Measurements from ENCODE around the gene AFTPH. TPM values are rescaled to one million over a fixed set of nuclear protein-coding genes. Genes with fewer than 3 reads are reported as not detected.

The AFTPH gene
- polyA plus RNA-seq, 1 of the 3 experiments (the other 2 are of a cell fraction): 7.4 TPM

DNA sequence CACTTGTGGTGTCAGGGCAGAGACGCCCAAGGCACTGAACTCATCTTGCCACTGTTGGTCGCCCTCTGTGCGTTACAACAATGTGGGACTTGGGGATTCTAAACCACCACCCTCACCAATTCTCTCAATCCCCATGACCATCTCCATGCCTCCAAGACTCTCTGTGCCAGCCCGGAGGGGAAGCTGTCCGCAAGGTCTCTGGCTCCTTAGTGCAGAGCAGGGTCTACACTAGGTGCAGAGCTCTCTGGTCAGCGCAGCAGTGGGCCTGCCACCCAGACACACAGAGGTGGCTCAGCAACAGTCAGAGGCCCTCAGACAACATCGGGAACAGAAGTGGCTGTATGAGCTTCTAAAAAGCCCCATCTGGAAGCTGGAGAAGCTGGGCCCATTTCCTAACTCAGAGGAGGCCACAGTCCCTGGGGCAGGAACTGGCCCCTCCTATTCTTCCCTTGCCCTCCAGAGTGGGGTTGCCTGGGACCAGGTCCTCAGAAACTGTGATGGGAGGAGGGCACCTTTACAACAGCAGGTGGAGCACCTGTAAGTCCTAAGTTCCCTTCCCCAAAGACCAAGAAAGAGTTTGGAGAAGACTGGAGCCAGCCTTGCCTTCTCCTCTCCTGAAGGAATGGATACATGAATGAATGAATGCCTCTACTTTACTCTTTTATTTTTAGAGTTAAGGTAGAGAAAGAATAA is 91.9 kb downstream of the AFTPH start:
- CTCF ChIA-PET: interaction anchor here (0.6 to 4.5 kb wide), 13 partner anchors 8 to 288 kb away, joined by 3 to 20 read pairs (median 4); no protein-coding TSS in a partner anchor
- H3K27me3 ChIP-seq (ENCODE audit: insufficient read depth): no peaks in the 10 kb centered on the region; the same call in 1 of the 2 replicates

More for the DNA sequence above, 91.9 kb downstream of the AFTPH start:
- WGBS (ENCODE audit: low lambda C conversion rate): 91% methylated on average over 7 of the region's 7 CpGs
- Histone ChIP-seq H3K79me2 (ENCODE audit: insufficient read depth) (no peaks in the 10 kb centered on the region), H3K36me3 (replicated peaks in 1 of 2; ENCODE audit: control insufficient read depth in 1 of 2, insufficient read depth in 2 of 2, low read length in 1 of 2) (no peaks in the 10 kb centered on the region), H3K4me1 (ENCODE audit: control insufficient read depth in 1 of 2, insufficient read depth in 2 of 2, low read depth in 1 of 2, low read length in 1 of 2) (peaks cover 0 to 6% of the 10 kb centered on the region in 2 experiments; a peak in 1 of 4 replicates), H3K4me2 (no peak overlapping the region), H3K9me2 (no peaks in the 10 kb centered on the region), H3K9ac (no peak overlapping the region), H4K20me1 (ENCODE audit: insufficient read depth) (no peaks in the 10 kb centered on the region), H2AFZ (ENCODE audit: low read depth) (no peak overlapping the region), H3K4me3 (ENCODE audit: low read depth in 2 of 2, low read length in 1 of 2) (no peak overlapping the region), H3K27ac (ENCODE audit: low read depth in 2 of 2, low read length in 1 of 2) (no peak overlapping the region), H3K9me3 (no peaks in the 10 kb centered on the region), H3F3A (replicated peaks; ENCODE audit: insufficient read depth) (no peaks in the 10 kb centered on the region)
- POLR2A ChIA-PET: no interaction called here
- TF ChIP-seq, protein P1, sequence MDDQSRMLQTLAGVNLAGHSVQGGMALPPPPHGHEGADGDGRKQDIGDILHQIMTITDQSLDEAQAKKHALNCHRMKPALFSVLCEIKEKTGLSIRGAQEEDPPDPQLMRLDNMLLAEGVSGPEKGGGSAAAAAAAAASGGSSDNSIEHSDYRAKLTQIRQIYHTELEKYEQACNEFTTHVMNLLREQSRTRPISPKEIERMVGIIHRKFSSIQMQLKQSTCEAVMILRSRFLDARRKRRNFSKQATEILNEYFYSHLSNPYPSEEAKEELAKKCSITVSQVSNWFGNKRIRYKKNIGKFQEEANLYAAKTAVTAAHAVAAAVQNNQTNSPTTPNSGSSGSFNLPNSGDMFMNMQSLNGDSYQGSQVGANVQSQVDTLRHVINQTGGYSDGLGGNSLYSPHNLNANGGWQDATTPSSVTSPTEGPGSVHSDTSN (IDR thresholded peaks at IDR 0.05): no peak
- TF ChIP-seq USF1 (IDR thresholded peaks at IDR 0.05; ENCODE audit: borderline replicate concordance, low read depth) (no peak), CTCF (IDR thresholded peaks at IDR 0.05) (no peak), TCF12 (IDR thresholded peaks at IDR 0.05) (no peak), MXI1 (IDR thresholded peaks at IDR 0.05; ENCODE audit: low read depth, low read length) (no peak), NFIC (IDR thresholded peaks at IDR 0.05; ENCODE audit: borderline replicate concordance) (no peak), FOXJ3 (CRISPR knock-in tag; IDR thresholded peaks at IDR 0.05) (no peak), TEAD4 (IDR thresholded peaks at IDR 0.05; ENCODE audit: borderline replicate concordance, insufficient read depth) (no peak), RFX5 (IDR thresholded peaks at IDR 0.05; ENCODE audit: low read length) (no peak), TAF1 (IDR thresholded peaks at IDR 0.05; ENCODE audit: borderline replicate concordance, low read depth, low read length) (no peak), YY1 (IDR thresholded peaks at IDR 0.05; ENCODE audit: low read depth) (no peak), GABPA (IDR thresholded peaks at IDR 0.05; ENCODE audit: low read depth) (no peak), ELF1 (IDR thresholded peaks at IDR 0.05) (no peak), FOXM1 (IDR thresholded peaks at IDR 0.05; ENCODE audit: low read depth) (no peak), NRF1 (IDR thresholded peaks at IDR 0.05; ENCODE audit: low read depth, low read length) (no peak), ZBTB33 (IDR thresholded peaks at IDR 0.05; ENCODE audit: borderline replicate concordance, low read depth) (no peak)
- no peak for DNase-seq
